Measurements from ENCODE around the gene CFAP97D1.

CFAP97D1 gene

DNA sequence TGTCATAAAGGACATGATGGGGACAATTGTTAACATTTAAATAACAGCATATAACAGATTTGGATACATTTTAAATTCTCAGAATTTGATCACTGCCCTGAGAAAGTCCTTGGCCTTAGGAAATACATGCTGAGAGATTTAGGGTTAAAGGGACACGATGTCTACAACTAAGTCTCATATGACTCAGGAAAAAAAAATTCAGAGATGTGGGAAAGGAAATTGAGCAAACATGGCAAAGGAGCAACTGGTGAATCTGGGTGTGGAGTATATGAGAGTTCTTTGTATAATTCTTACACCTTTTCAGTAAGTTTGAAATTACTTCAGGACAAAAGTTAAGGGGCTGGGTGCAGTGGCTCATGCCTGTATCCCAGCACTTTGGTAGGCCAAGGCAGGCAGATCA, 34.5 kb downstream of the CFAP97D1 start:
- DNase-seq (ENCODE audit: low read depth), result peak; percentile 52
- H3K4me3 ChIP-seq (ENCODE audit: low read length), result no peak overlapping the region
- TF ChIP-seq, protein P1, sequence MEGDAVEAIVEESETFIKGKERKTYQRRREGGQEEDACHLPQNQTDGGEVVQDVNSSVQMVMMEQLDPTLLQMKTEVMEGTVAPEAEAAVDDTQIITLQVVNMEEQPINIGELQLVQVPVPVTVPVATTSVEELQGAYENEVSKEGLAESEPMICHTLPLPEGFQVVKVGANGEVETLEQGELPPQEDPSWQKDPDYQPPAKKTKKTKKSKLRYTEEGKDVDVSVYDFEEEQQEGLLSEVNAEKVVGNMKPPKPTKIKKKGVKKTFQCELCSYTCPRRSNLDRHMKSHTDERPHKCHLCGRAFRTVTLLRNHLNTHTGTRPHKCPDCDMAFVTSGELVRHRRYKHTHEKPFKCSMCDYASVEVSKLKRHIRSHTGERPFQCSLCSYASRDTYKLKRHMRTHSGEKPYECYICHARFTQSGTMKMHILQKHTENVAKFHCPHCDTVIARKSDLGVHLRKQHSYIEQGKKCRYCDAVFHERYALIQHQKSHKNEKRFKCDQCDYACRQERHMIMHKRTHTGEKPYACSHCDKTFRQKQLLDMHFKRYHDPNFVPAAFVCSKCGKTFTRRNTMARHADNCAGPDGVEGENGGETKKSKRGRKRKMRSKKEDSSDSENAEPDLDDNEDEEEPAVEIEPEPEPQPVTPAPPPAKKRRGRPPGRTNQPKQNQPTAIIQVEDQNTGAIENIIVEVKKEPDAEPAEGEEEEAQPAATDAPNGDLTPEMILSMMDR (conservative IDR thresholded peaks at IDR 0.05; ENCODE audit: low read depth, low read length), result no peak

GRCh38 chr17:43816336-43817320, 36.4 kb downstream of the CFAP97D1 start:
- DNase-seq (ENCODE audit: low read depth), result no peak
- H3K4me3 ChIP-seq (ENCODE audit: low read length), result no peak overlapping the region
- TF ChIP-seq, protein P1 (conservative IDR thresholded peaks at IDR 0.05; ENCODE audit: low read depth, low read length), result no peak

DNA sequence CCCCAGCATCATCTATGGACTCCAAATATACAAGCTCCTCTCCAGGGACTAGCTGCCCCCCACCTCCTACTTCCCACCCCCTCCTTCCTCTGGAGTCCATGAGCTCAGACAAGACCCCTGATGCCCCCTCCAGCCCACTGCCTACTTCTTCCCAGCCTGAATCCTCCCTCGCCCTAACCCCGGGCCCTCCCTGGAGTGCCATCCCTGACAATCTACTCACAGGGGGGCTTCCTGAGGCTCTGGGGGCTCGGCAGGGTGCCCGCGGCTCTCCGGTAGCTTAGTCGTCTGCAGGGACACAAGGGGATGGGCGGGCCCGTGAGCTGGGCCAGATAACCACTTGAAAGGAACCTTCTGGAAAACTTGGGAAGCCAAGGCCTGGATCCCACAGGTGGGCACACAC, 37.6 kb downstream of the CFAP97D1 start:
- no peak for DNase-seq (ENCODE audit: low read depth)
- H3K4me3 ChIP-seq (ENCODE audit: low read length), result no peak overlapping the region
- TF ChIP-seq, protein P1 (conservative IDR thresholded peaks at IDR 0.05; ENCODE audit: low read depth, low read length), result no peak

DNA sequence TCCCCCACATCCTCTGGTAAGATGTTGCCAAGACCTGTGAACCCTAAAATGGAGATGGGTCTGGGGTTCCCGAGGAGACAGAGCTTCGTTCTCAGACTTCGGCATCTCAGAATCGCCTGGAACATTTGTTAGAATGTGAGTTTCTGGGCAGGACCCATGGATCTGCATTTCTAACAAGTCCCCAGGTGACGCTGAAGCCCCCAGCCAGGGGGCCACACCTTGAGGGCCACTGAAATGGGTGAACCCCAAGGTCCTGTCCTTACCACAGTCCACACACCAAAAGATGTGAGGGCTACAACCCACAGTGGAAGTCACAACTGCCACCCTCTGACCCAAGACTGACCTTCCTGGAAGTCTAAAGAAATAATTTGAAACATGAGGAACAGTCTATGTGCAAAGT, 38.7 kb downstream of the CFAP97D1 start:
- TF ChIP-seq, protein P1 (conservative IDR thresholded peaks at IDR 0.05; ENCODE audit: low read depth, low read length), result no peak
- H3K4me3 ChIP-seq (ENCODE audit: low read length), result no peak overlapping the region
- DNase-seq (ENCODE audit: low read depth), result no peak

- no peak overlapping the region for H3K4me3 ChIP-seq (ENCODE audit: low read length)
- TF ChIP-seq, protein P1 (conservative IDR thresholded peaks at IDR 0.05; ENCODE audit: low read depth, low read length), result no peak
Observed at GRCh38 chr17:43820759-43821158, 40.5 kb downstream of the CFAP97D1 start.

GRCh38 chr17:43822570-43823190, 42.4 kb downstream of the CFAP97D1 start:
- TF ChIP-seq, protein P1 (conservative IDR thresholded peaks at IDR 0.05; ENCODE audit: low read depth, low read length), result no peak
- no peak for DNase-seq (ENCODE audit: low read depth)
- no peak overlapping the region for H3K4me3 ChIP-seq (ENCODE audit: low read length)

More at GRCh38 chr17:43820759-43821158, 40.5 kb downstream of the CFAP97D1 start:
- DNase-seq (ENCODE audit: low read depth), result no peak

All from retinal pigment epithelial cell (primary cell).